K562 (cell line): Measurements from ENCODE around the gene C6orf89. TPM values are rescaled to one million over a fixed set of nuclear protein-coding genes. Genes with fewer than 3 reads are reported as not detected.
"Not testable (repeated sequence)": the region's sequence is repeated elsewhere in the genome, so short reads cannot be mapped to it uniquely, and the experiment has no call there.

ENCODE experiments used
- ATAC-seq: fragments of 200-7000 bp; cut with Tn5 transposase; 3 replicates; pipeline ENCODE4 v1.9.1; 2020; ENCODE audit warnings: moderate library complexity
- BruUV-seq: library from RNA; stranded (reverse); fragments of 400-500 nt; replicated peaks from 2 replicates; lab custom pipeline; 2021; lab: Mats Ljungman, UMichigan
- CTCF ChIA-PET: fragments of 300-600 bp; formaldehyde crosslinking; extraction: SDS; loops from one replicate; lab custom pipeline; 2021; ENCODE audit warnings: low intra/inter-chr PET ratio; lab: Yijun Ruan, JAX
- POLR2A ChIA-PET: fragments of 300-600, 350-650 bp; sonication (Branson Sonifier 250); formaldehyde crosslinking; extraction: SDS; loops from one replicate; lab custom pipeline; 2021; ENCODE audit warnings: antibody characterized with exemption, inconsistent platforms; lab: Yijun Ruan, JAX
- DNase-seq, 4 experiments: peaks; one replicate each; pipeline versions ENCODE4 v3.0.0 to v3.0.0-alpha.2; 2011 to 2018; ENCODE audit warnings: low spot score in 3 of 4, mixed read lengths in 3 of 4; ENCODE audit errors: extremely low read depth in 1 of 4
- FAIRE-seq: peaks from 2 replicates; lab custom pipeline; 2011; peaks lifted over from hg19 to GRCh38; lab: Jason Lieb, UNC
- H2AFZ ChIP-seq: 2 replicates; pipeline ENCODE4 v1.6.0; 2011; ENCODE audit warnings: low read depth, low read length, control low read depth, inconsistent platforms
- H3K27ac ChIP-seq: fragments of 200-600 bp; 3 replicates; pipeline ENCODE4 v1.8.0; 2011; ENCODE audit warnings: low read depth, mild to moderate bottlenecking, control low read depth, inconsistent platforms, low read length, moderate library complexity, mixed read lengths; ENCODE audit errors: extremely low read depth
- H3K27me3 ChIP-seq, 2 experiments: fragments of 300-600 bp in 1 of 2; 2 replicates in 1 of 2; 3 replicates in 1 of 2; pipeline versions ENCODE4 v1.6.0 to v1.8.0; 2011; ENCODE audit warnings: inconsistent platforms in 2 of 2, low read length in 2 of 2, mild to moderate bottlenecking in 1 of 2, mixed read lengths in 1 of 2, moderate library complexity in 1 of 2; ENCODE audit not compliant: control insufficient read depth in 2 of 2, insufficient read depth in 2 of 2
- H3K36me3 ChIP-seq: fragments of 300-600 bp; 3 replicates; pipeline ENCODE4 v1.8.0; 2011; ENCODE audit warnings: mild to moderate bottlenecking, low read length, inconsistent platforms; ENCODE audit not compliant: control insufficient read depth, insufficient read depth
- H3K4me1 ChIP-seq, 2 experiments: fragments of 200-600 bp in 1 of 2; replicated peaks in 1 of 2; 2 replicates in 1 of 2; 3 replicates in 1 of 2; pipeline versions ENCODE4 v1.5.1 to v1.8.0; 2011; ENCODE audit warnings: inconsistent platforms in 2 of 2, low read length in 2 of 2, mild to moderate bottlenecking in 1 of 2, mixed read lengths in 1 of 2, moderate library complexity in 1 of 2; ENCODE audit not compliant: control insufficient read depth in 2 of 2, insufficient read depth in 2 of 2
- H3K4me2 ChIP-seq: 2 replicates; pipeline ENCODE4 v1.6.1; 2011; ENCODE audit warnings: low read length, control low read depth, inconsistent platforms, mixed read lengths; ENCODE audit not compliant: insufficient read depth
- H3K4me3 ChIP-seq: fragments of 200-600 bp; sonication (generic), shearing (Covaris generic); 2 replicates; pipeline ENCODE4 v1.5.1; 2016; ENCODE audit warnings: control low read depth, inconsistent platforms
- H3K79me2 ChIP-seq: fragments of 200-600 bp; 3 replicates; pipeline ENCODE4 v1.8.0; 2011; ENCODE audit warnings: low read length, inconsistent platforms; ENCODE audit not compliant: control insufficient read depth, insufficient read depth
- H3K9ac ChIP-seq, 2 experiments: 2 replicates each; pipeline versions ENCODE4 v1.6.0 to v1.6.1; 2011; ENCODE audit warnings: low read depth in 2 of 2, low read length in 2 of 2, control low read depth in 1 of 2, inconsistent platforms in 1 of 2, mild to moderate bottlenecking in 1 of 2, mixed read lengths in 1 of 2; ENCODE audit not compliant: insufficient read depth in 1 of 2
- H3K9me1 ChIP-seq: one replicate; pipeline ENCODE4 v1.6.0; 2011; ENCODE audit warnings: inconsistent platforms, mild to moderate bottlenecking, low read length, moderate library complexity; ENCODE audit not compliant: control insufficient read depth, insufficient read depth
- H3K9me3 ChIP-seq: replicated peaks from 2 replicates; pipeline ENCODE4 v1.5.1; 2011; ENCODE audit warnings: low read depth, low read length, inconsistent platforms; ENCODE audit not compliant: control insufficient read depth, insufficient read depth
- H4K20me1 ChIP-seq: replicated peaks from 2 replicates; pipeline ENCODE4 v1.6.1; 2011; ENCODE audit warnings: low read length, inconsistent platforms, mixed read lengths; ENCODE audit not compliant: control insufficient read depth, insufficient read depth
- BCOR ChIP-seq: fragments of 450-650 bp; IDR thresholded peaks from 2 replicates; pipeline ENCODE4 v1.6.1; 2016
- HDAC2 ChIP-seq: fragments of 450-650 bp; IDR thresholded peaks from 2 replicates; pipeline ENCODE4 v1.6.1; 2016; ENCODE audit warnings: mild to moderate bottlenecking
- KAT7 ChIP-seq: sonication (generic); formaldehyde crosslinking; IDR thresholded peaks from 2 replicates; pipeline ENCODE4 v1.8.0; 2022; ENCODE audit warnings: missing genetic modification reagents, mild to moderate bottlenecking, borderline replicate concordance
- KDM1A ChIP-seq, 2 experiments: fragments of 450-650 bp; IDR thresholded peaks; 2 replicates each; pipeline ENCODE4 v1.6.1; 2016; ENCODE audit warnings: mild to moderate bottlenecking in 2 of 2
- NFIC ChIP-seq: fragments of 450-650 bp; IDR thresholded peaks from 2 replicates; pipeline ENCODE4 v1.6.1; 2017; ENCODE audit warnings: mild to moderate bottlenecking, inconsistent platforms
- SMARCA5 ChIP-seq: fragments of 450-650 bp; IDR thresholded peaks from 2 replicates; pipeline ENCODE4 v1.6.1; 2016
- ZNF146 ChIP-seq: IDR thresholded peaks from one replicate; pipeline ENCODE4 v1.6.1; 2018; ENCODE audit warnings: missing compliant biosample characterization; ENCODE audit not compliant: unreplicated experiment
- WGBS: fragments of 100-300 bp; shearing (Covaris generic); methylation state at CpG from one replicate; pipeline ENCODE4 v1.1.6; 2016; ENCODE audit warnings: low coverage, mixed read lengths; ENCODE audit not compliant: insufficient coverage; ENCODE audit errors: missing lambda C conversion rate; 5-methylcytosine and 5-hydroxymethylcytosine counted together
- in situ Hi-C: fragments of 300-500 bp; cut with MboI; formaldehyde crosslinking; loops from 4 replicates; pipeline ENCODE4 v1.15.0; 2018; ENCODE audit warnings: inconsistent platforms, mixed read lengths
- intact Hi-C: fragments of 100-400 bp; cut with micrococcal nuclease; formaldehyde crosslinking; loops from 2 replicates; pipeline ENCODE4 v1.14.2; 2022
- polyA plus RNA-seq, 8 experiments: library from polyadenylated mRNA; depleted of rRNA in 4 of 8; stranded (reverse) in 5 of 8; unstranded in 3 of 8; fragments of >200 nt; fragmentation: Nextera tagmentation in 2 of 8; fragmentation: Illumina TruSeq in 1 of 8; extraction: Ambion mirVana in 2 of 8; extraction: Trizol in 1 of 8; gene quantifications; 2 replicates each; pipeline versions ENCODE4 v1.2.1 to v1.2.3, GENCODE V29; 2011 to 2014; ENCODE audit warnings: inconsistent platforms in 1 of 8, missing spikeins in 1 of 8
- total RNA-seq, 7 experiments: library from RNA; depleted of rRNA in 6 of 7; stranded (reverse); fragments of >200 nt in 6 of 7; fragmentation: Illumina TruSeq in 2 of 7; extraction: Trizol in 2 of 7; gene quantifications; 2 replicates each; pipeline versions ENCODE4 v1.2.1 to v1.2.3, GENCODE V29; 2011 to 2021; ENCODE audit warnings: low replicate concordance in 1 of 7

Gene C6orf89
- total and polyA plus RNA-seq, 9 of the 15 experiments (the other 6 are each of a cell fraction or from before 2014, with no cell fraction given), result 35.2 to 111 (median 58.5) TPM

GRCh38 chr6:36891153-36891552 lies 5.4 kb downstream of the C6orf89 start:
- CTCF ChIA-PET, H2AFZ ChIP-seq, H3K27ac ChIP-seq, BruUV-seq, ATAC-seq, intact Hi-C loops, H3K9ac ChIP-seq, in situ Hi-C loops, H3K4me2 ChIP-seq, H3K27me3 ChIP-seq, H4K20me1 ChIP-seq, H3K9me3 ChIP-seq, H3K9me1 ChIP-seq, FAIRE-seq, H3K4me3 ChIP-seq, DNase-seq: not testable (repeated sequence)
- WGBS, result 100% methylated on average over 1 of the region's 2 CpGs
- peak; percentile 68; the same call in 1 of the 2 replicates for TF ChIP-seq SMARCA5
- TF ChIP-seq KDM1A (IDR thresholded peaks at IDR 0.05), result peak; percentile 52 to 75; a peak in 2 of 4 replicates
- TF ChIP-seq BCOR, result peak; percentile 86
- TF ChIP-seq HDAC2, result 0 out of 2 replicates have a peak, but pooled peaks have one; percentile 41
- TF ChIP-seq NFIC, result 0 out of 2 replicates have a peak, but pooled peaks have one; percentile 8
- 0 out of 2 replicates have a peak, but pooled peaks have one; percentile 53 for TF ChIP-seq KAT7 (CRISPR knock-in tag)
- TF ChIP-seq ZNF146 (CRISPR knock-in tag), result peak; percentile 93
- Histone ChIP-seq H3K36me3 (peaks cover 37% of the 10 kb centered on the region), H3K4me1 (peaks cover 17 to 29% of the 10 kb centered on the region in 2 experiments; a peak in 4 of 5 replicates), H3K79me2 (peaks cover 84% of the 10 kb centered on the region)
- POLR2A ChIA-PET, result interaction anchor here (0.8 to 1.9 kb wide), 2 partner anchors 16 to 128 kb away, joined by 3 to 12 read pairs; partner anchors contain the start of gene PPIL1
